HuH-7.5 (cell line): ENCODE data around the gene TOR4A.
A peak's percentile ranks its signal among the peaks of the same experiment; 100 is the strongest.
"Not testable (repeated sequence)": the region's sequence is repeated elsewhere in the genome, so short reads cannot be mapped to it uniquely, and the experiment has no call there.

Source experiments
- DNase-seq: peaks from one replicate; pipeline ENCODE4 v3.0.0; 2011; ENCODE audit warnings: low spot score

Gene TOR4A

DNA sequence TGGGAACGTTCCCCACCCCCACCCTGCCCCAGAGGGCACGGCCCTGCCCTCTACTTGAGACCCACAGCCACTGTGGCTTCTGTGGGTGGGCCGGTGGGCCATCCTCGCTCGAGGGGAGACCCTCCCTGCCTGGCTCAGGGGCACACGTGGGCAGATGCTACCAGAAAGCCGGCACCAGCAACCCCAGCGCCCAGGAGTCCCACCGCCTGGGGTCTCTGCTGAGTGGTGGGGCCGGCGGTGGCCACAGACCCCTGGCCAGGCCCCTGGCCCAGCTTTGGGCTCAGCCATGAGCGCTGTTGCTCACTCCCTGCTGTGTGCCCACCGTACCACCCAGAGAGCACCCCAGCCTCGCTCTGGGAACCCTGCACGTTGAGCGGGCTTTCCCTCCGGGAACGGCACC, 41.1 kb downstream of the TOR4A start:
- DNase-seq: peak; percentile 10

DNA sequence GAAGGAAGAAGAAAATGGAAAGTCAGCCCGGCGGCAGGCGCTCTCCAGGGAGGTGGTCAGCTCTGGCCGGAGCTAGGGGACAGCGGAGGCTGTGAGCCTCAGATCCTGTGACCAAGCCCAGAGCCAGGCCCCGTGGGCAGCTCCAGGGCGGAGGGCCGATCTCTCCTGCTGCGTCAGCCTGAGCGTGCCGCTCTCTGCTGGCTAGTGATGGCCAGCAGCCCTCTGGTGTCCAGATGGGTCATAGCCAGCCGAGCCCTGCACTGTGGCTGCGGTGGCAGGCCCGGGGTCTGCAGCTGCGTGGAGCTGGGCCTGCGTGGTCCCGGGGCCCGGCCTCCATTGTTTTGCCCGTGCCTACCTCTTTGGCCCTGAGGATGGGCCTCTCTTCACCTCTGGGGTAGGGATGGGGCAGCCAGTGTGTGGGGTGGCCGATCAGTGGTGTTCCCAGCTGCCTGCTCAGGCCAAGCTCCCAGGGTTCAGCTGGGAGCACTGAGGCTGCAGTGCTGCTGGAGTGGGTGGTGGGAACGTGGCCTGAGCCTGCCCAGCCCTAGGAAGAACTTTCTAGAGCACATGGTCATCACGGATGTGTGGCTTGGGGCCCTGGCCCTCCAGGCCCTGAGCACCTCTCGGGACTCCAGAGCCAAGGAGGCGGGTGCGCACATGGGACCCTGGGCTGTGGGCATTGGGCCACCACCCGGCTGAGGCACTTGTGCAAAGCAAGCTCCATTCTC, 41.6 kb downstream of the TOR4A start:
- DNase-seq: peak; percentile 88

DNA sequence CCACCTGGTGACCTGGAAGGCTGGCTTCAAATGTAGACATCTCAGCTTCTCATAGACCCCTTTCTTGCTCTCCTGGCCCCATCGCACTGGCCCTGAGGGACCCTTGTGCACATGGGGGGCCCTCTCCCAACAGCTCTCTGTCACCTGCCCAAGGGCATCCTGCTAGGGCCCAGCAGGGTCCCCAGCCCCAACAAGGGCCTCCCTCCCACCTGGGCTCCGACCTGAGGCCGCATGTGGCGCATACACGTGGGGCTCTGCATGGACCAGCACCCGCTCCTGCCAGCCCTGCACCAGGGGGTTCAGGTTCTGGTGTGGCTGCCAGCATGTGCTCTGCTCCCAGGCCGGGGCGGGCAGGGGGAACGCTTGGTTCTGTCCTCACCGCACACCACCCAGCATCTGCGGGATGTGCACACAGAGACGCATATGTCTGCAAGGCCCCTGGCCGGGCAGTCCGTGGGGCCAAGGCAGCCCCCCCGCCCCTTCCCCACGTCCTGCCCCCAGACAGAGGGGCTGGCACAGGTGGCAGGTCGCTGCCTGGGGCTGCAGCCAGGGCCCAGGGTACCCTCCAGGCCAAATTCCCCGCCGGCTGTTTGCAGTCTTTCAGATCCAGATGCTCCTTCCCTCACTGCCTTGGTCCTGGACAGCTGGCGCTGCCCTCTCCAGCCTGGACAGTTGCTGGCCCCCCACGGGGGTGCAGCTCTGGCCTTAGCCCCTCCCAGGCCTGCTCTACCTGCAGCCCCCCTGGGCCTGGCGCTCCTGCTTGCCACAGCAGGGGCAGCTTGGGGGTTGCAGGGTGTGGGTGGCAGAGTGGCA, 42.4 kb downstream of the TOR4A start:
- peak; percentile 15 for DNase-seq

DNA sequence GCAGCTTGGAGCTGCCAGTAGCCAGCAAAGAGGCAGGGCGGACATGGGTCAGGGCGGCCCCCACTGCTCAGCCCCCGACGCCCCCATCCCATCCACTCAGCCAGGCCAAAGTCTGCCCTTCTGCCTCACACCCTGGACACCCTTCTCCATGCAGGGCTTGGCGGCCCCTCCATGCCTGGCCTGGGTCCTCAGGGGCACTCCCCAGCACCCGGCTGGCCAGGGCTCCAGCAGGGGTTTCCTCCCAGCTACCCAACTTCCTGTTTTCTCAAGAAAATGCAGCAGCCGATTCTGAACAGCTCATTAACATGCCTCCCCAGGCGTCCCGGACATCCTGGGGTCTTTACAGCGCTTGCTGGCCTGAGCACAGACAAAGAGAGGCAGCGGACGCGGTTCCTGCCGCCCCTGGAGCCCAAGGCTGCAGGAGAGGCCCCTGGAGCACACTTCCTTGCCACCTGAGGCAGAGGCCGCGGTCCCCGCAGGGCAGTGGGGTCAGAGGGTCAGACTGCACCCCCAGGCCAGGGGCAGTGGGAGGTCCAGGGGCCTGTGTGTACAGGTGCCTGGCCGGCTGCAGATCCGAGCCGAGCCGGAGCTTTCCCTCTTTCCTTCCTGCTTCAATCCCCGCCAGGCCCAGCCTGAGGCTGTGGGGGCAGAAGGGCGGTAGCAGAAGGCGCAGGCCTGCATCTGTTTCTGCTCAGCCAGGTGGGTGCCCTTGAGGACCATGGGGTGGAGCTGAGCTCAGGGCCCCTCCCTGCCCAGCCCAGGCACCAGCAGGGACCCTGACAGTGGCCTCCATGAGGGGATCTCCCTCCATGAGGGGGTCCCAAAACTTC, 43.2 kb downstream of the TOR4A start:
- DNase-seq: peak; percentile 15

DNA sequence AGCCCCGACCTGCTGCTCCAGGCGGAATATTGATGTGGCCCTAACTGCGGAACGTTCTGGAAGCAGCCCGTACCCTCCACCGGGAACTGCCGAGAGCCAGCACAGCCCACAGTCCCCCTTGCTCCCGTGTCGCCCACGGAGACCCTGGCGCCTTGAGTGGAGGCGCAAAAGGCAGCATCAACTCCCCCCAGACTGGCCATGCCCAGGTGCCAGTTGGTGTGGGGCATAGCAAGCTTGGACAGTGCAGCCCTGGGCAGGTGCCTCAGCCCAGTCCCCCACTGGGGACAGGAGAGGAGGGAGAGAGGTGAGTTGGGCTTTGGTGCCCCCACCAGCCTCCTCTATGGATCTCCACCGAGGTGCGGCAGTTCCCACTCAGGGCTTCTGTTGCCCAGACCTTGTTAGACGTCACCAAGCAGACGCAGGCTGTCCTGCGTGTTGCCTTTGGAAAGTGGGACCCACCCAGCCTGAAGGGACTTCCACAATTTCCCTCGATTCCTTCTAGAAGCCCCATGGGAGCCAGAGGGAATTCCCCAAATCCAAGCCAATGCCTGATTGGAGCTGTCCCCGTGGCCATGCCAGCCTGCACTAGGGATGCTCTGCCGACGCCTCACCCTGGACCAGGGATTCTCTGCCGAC, 44.3 kb downstream of the TOR4A start:
- DNase-seq: no peak

DNA sequence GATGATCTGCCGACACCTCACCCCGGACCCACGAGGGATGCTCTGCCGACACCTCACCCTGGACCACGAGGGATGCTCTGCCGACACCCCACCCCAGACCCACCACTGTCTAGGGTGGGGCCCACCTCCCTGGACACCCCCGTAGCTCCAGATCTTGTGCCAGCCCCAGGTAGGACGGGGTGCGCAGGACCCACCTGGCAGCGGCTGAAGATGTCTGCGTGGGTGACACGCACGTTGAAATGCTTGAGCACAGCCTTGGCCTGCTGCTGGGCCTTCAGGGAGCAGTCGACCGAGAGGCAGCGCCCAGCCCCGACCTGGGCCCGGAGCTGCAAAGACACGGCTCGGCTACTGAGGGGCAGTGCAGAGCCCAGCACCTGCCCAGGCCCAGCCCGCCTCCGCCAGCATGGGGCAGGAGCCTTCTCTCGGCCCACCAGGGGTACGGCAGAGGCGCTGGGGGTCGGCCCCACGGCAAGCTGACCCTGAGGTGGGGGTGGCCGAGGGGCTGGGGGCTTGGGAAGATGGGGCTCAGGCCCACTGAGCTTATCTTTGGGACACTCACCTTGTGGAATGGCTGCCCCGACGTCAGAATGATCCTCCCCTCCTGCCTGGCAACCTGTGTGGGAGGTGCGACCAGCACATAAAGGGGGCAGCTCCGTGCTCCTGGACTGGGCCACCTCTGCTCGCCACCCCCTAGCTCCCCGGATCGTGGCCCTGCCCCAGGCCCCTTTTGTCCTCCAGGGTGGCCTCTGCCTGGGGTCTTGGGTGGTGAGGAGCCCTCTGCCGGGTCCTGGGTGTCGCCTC, 46.2 kb downstream of the TOR4A start:
- DNase-seq: no peak

DNA sequence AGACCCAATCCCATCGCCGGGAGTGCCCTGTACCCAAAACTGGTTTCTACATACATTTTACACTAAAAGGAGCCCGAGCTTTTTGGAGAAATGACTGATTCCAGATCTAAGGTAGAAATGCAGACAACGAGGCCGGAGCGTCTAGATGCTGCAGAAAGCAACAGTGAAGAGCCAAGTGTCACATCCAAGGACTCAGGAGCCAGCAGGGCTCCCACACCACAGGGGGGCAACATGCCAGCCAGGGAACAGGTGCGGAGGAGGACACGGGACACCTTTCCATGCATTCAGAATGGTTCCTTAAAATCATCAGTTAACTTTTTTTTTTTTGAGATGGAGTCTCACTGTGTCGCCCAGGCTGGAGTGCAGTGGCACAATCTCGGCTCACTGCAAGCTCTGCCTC, 47.6 kb downstream of the TOR4A start:
- DNase-seq: no peak

DNA sequence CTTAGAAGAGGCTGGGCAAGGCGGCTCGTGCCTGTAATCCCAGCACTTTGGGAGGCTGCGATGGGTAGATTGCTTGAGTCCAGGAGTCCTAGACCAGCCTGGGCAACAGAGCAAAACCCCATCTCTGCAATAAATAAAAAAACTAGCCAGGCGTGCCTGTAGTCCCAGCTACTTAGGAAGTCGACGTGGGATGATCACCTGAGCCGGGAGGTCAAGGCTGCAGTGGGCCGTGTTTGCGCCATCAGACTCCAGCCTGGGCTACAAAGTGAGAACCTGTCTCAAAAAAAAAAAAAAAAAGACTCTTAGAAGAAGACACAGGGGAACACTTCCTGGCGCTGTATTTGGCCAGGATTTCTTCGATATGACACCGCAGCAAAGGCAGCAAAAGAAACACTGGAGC, 48.3 kb downstream of the TOR4A start:
- DNase-seq: no peak

DNA sequence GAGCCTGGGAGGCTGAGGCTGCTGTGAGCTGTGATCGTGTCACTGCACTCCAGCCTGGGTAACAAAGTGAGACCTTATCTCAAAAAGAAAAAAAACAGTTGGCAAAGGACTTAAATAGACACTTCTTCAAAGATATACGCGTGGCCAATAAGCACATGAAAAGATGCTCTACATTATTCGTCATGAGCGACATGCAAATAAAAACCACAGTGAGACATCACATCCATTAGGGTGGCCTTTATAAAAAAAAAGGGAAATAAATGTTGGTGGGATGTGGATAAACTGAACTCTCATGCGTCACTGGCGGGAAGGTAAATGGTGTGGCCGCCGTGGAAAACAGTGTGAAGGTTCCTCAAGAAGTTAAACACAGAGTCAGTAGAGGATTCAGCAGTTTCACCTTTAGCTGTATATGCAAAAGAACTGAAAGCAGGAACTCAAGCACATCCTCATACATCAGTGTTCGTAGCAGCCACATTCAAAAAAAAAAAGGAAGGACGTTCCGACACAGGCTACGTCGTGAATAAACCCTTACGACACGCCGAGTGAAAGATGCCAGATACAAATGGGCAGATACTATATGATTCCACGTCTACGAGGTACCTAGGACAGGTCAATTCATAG, 49.0 kb downstream of the TOR4A start:
- no peak for DNase-seq

DNA sequence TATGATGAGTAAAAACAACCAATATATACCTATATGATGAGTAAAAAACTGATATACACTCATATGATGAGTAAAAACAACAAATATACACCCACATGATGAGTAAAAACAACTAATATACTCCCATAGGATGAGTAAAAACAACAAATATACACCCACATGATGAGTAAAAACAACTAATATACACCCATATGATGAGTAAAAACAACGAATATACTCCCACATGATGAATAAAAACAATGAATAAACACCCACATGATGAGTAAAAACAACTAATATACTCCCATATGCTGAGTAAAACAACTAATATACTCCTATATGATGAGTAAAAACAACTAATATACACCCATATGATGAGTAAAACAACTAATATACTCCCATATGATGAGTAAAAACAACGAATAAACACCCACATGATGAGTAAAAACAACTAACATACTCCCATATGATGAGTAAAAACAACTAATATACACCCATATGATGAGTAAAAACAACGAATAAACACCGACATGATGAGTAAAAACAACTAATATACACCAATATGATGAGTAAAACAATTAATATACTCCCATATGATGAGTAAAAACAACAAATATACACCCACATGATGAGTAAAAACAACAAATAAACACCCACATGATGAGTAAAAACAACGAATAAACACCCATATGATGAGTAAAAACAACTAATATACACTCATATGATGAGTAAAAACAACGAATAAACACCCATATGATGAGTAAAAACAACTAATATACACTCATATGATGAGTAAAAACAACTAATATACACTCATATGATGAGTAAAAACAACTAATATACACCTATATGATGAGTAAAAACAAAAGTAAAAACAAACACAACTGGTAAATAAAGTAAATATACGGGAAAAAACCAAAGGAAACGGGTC, 50.4 kb downstream of the TOR4A start:
- not testable (repeated sequence) for DNase-seq

DNA sequence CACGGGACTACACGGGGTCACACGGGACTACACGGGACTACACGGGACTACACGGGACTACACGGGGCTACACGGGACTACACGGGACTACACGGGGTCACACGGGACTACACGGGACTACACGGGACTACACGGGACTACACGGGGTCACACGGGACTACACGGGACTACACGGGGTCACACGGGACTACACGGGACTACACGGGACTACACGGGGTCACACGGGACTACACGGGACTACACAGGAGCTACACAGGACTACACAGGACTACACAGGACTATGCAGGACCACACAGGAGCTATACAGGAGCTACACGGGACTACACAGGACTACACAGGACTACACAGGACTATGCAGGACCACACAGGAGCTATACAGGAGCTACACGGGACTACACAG, 52.1 kb downstream of the TOR4A start:
- not testable (repeated sequence) for DNase-seq

DNA sequence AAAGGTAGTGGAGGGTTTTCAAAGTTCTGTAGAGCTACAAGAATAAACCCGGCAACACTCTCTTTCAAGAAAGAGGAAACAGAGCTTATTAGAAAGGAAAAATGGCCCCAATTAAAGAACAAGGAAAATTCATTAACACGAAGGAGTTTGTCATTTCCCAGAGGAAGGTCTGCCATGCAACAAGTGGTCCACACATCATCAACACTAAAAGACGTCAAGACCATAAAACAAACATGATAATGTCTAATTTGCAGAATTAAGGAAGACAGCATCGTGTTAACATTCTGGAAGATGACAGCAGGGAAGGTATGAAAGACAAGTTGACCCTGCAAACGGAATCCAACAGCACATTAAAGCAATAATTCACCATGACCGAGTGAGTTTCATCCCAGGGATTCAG, 53.2 kb downstream of the TOR4A start:
- DNase-seq: no peak

DNA sequence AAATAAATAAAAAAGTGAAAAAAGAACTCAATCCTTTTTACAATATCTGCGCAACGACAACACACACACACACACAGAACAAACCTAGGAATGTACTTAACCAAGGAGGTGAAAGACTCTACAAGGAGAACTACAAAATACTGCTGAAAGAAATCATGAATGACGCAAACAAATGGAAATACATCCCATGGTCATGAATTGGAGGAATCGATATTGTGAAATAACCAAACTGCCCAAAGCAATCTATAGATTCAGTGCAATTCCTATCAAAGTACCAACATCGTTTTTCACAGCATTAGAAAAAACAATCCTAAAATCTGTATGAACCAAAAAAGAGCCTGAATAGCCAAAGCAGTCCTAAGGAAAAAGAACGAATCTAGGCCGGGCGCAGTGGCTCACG, 54.4 kb downstream of the TOR4A start:
- no peak for DNase-seq
